ENCODE results near the gene ATP10B.
"Not testable (repeated sequence)": the region's sequence is repeated elsewhere in the genome, so short reads cannot be mapped to it uniquely, and the experiment has no call there.

ATP10B gene, protein sequence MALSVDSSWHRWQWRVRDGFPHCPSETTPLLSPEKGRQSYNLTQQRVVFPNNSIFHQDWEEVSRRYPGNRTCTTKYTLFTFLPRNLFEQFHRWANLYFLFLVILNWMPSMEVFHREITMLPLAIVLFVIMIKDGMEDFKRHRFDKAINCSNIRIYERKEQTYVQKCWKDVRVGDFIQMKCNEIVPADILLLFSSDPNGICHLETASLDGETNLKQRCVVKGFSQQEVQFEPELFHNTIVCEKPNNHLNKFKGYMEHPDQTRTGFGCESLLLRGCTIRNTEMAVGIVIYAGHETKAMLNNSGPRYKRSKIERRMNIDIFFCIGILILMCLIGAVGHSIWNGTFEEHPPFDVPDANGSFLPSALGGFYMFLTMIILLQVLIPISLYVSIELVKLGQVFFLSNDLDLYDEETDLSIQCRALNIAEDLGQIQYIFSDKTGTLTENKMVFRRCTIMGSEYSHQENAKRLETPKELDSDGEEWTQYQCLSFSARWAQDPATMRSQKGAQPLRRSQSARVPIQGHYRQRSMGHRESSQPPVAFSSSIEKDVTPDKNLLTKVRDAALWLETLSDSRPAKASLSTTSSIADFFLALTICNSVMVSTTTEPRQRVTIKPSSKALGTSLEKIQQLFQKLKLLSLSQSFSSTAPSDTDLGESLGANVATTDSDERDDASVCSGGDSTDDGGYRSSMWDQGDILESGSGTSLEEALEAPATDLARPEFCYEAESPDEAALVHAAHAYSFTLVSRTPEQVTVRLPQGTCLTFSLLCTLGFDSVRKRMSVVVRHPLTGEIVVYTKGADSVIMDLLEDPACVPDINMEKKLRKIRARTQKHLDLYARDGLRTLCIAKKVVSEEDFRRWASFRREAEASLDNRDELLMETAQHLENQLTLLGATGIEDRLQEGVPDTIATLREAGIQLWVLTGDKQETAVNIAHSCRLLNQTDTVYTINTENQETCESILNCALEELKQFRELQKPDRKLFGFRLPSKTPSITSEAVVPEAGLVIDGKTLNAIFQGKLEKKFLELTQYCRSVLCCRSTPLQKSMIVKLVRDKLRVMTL (N-terminal part only)

DNA sequence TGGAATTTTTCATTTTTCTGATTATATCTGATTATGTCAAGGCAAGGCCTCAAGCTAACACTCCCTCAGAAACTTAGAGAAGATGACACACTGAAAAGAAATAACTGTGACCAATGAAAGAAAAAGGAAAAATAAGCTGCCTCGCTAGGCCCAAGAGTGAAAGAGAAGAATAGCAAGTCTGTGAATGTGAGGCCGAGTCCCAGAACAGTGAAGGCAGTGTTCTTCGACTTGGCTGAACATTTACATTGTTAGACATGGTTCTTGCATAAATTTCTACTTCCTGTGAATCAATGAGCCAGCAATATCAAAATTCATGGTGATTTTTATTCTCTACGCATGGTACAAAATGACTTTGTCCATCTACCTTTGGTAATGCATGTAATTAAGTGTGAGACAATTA, at the start of gene ATP10B:
TSS of gene ATP10B (minus strand) at position 163 of the 400 bp plus-strand sequence. CDS start 164,137 bp downstream, outside the sequence.
- TF ChIP-seq, protein P1, sequence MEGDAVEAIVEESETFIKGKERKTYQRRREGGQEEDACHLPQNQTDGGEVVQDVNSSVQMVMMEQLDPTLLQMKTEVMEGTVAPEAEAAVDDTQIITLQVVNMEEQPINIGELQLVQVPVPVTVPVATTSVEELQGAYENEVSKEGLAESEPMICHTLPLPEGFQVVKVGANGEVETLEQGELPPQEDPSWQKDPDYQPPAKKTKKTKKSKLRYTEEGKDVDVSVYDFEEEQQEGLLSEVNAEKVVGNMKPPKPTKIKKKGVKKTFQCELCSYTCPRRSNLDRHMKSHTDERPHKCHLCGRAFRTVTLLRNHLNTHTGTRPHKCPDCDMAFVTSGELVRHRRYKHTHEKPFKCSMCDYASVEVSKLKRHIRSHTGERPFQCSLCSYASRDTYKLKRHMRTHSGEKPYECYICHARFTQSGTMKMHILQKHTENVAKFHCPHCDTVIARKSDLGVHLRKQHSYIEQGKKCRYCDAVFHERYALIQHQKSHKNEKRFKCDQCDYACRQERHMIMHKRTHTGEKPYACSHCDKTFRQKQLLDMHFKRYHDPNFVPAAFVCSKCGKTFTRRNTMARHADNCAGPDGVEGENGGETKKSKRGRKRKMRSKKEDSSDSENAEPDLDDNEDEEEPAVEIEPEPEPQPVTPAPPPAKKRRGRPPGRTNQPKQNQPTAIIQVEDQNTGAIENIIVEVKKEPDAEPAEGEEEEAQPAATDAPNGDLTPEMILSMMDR (IDR thresholded peaks at IDR 0.05; ENCODE audit: low read depth, low read length): no peak
- Histone ChIP-seq H3K4me3 (ENCODE audit: low read depth, low read length) (no peak within 1 kb of the TSS), H3K36me3 (no peaks in the 10 kb centered on the region), H3K27me3 (ENCODE audit: insufficient read depth, low read depth, severe bottlenecking) (peaks cover 48% of the 10 kb centered on the region), H3K27ac (no peak within 1 kb of the TSS), H3K9me3 (ENCODE audit: severe bottlenecking) (peaks cover 2% of the 10 kb centered on the region)
- DNase-seq: no peak

DNA sequence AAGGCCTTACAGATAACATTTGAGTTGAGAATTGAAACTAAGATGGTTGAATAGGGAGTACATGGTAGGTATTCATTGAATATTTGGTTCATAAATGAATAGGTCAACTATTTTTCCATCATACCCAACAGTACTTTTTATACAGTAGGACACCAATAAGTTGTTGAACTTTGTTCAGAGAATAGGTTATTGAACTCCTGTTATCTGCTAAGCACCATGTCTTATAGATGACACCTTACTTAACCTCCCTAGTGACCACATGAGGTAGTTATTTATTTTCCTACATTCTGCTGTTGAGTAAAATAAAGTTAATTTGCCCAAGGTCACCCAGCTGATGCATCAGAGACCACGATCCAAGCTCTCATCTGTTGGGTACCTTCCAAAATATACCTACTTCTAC, 49.6 kb upstream of the ATP10B start:
- no peak for DNase-seq
- Histone ChIP-seq H3K9me3 (ENCODE audit: severe bottlenecking) (no peaks in the 10 kb centered on the region), H3K36me3 (no peaks in the 10 kb centered on the region), H3K27ac (no peak overlapping the region), H3K4me3 (ENCODE audit: low read depth, low read length) (no peak overlapping the region), H3K27me3 (ENCODE audit: insufficient read depth, low read depth, severe bottlenecking) (peaks cover 33% of the 10 kb centered on the region)
- TF ChIP-seq, protein P1 (IDR thresholded peaks at IDR 0.05; ENCODE audit: low read depth, low read length): no peak

DNA sequence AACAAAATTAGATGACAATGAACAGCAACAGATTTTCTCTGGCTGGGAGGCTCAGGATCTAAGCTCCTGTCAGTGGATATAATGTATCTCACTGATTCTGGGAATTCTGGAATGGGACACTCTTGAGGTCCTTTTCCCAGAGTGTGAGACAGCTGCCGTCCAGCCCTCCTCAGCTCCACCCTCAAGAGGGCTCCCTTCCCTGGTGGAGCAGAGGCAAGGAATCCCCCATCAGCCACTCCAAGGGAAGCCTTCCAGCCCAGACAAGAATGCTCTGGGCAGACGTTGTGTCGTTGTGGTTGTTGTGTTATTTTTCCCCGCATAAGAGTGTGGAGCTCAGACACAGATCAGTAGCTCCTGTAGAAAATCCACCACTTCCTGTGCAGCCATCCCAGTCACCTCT, 47.7 kb upstream of the ATP10B start:
- TF ChIP-seq, protein P1 (IDR thresholded peaks at IDR 0.05; ENCODE audit: low read depth, low read length): no peak
- no peaks in the 10 kb centered on the region for H3K36me3 ChIP-seq
- peaks cover 32% of the 10 kb centered on the region for H3K27me3 ChIP-seq (ENCODE audit: insufficient read depth, low read depth, severe bottlenecking)
- no peak overlapping the region for H3K4me3 ChIP-seq (ENCODE audit: low read depth, low read length)
- no peak overlapping the region for H3K27ac ChIP-seq
- no peaks in the 10 kb centered on the region for H3K9me3 ChIP-seq (ENCODE audit: severe bottlenecking)
- DNase-seq: no peak

DNA sequence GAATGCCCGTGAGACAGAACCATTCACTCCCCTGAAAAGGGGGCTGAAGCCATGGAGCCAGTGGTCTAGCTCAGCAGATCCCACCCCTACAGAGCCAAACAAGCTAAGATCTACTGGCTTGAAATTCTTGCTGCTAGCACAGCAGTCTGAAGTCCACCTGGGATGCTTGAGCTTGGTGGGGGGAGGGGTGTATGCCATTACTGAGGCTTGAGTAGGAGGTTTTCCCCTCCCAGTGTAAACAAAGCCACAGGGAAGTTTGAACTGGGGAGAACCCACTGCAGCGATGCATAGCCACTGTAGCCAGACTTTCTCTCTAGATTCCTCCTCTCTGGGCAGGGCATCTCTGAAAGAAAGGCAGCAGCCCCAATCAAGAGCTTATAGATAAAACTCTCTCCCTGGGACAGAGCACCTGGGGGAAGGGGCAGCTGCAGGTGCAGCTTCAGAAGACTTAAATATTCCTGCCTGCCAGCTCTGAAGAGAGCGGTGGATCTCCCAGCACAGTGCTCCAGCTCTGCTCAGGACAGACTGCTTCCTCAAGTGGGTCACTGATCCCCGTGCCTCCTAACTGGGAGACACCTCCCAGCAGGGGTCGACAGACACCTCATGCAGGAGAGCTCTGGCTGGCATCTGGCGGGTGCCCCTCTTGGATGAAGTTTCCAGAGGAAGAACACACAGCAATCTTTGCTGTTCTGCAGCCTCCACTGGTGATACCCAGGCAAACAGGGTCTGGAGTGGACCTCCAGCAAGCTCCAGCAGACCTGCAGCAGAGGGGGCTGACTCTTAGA, 41.4 kb upstream of the ATP10B start:
- H3K27me3 ChIP-seq (ENCODE audit: insufficient read depth, low read depth, severe bottlenecking): peaks cover 22% of the 10 kb centered on the region
- DNase-seq; H3K9me3 ChIP-seq (ENCODE audit: severe bottlenecking): not testable (repeated sequence)

DNA sequence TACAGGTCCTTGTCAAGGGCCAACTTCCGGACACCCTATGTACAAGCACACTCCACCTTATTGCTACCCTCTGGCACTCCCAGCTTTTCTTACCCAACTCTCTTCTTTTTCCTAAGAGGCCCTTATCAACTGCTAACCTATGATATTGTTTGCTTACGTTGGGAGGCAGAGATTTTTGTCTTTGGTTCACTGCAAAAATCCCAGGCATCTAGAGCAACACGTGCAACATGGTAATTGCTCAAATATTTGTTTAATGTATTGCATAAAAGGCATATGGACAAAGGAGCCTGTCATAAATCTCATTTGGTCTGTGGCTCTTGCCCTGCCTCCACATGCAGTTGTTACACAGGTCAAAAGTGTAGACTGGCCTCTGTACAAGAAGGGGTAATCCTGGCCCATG, 35.8 kb upstream of the ATP10B start:
- H3K36me3 ChIP-seq: no peaks in the 10 kb centered on the region
- TF ChIP-seq, protein P1 (IDR thresholded peaks at IDR 0.05; ENCODE audit: low read depth, low read length): no peak
- no peaks in the 10 kb centered on the region for H3K9me3 ChIP-seq (ENCODE audit: severe bottlenecking)
- H3K27ac ChIP-seq: no peak overlapping the region
- no peak overlapping the region for H3K4me3 ChIP-seq (ENCODE audit: low read depth, low read length)
- DNase-seq: no peak
- H3K27me3 ChIP-seq (ENCODE audit: insufficient read depth, low read depth, severe bottlenecking): peaks cover 40% of the 10 kb centered on the region

More for the DNA sequence above, 41.4 kb upstream of the ATP10B start:
- not testable (repeated sequence) for H3K4me3 ChIP-seq (ENCODE audit: low read depth, low read length); H3K36me3 ChIP-seq; H3K27ac ChIP-seq

DNA sequence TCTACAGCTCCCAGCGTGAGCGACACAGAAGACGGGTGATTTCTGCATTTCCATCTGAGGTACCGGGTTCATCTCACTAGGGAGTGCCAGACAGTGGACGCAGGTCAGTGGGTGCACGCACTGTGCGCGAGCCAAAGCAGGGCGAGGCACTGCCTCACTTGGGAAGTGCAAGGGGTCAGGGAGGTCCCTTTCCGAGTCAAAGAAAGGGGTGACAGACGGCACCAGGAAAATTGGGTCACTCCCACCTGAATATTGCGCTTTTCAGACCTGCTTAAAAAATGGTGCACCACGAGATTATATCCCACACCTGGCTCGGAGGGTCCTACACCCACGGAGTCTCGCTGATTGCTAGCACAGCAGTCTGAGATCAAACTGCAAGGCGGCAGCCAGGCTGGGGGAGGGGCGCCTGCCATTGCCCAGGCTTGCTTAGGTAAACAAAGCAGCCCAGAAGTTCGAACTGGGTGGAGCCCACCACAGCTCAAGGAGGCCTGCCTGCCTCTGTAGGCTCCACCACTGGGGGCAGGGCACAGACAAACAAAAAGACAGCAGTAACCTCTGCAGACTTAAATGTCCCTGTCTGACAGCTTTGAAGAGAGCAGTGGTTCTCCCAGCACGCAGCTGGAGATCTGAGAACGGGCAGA, 21.7 kb upstream of the ATP10B start:
- not testable (repeated sequence) for H3K36me3 ChIP-seq; DNase-seq; H3K27ac ChIP-seq; H3K9me3 ChIP-seq (ENCODE audit: severe bottlenecking); H3K4me3 ChIP-seq (ENCODE audit: low read depth, low read length)
- H3K27me3 ChIP-seq (ENCODE audit: insufficient read depth, low read depth, severe bottlenecking): peaks cover 33% of the 10 kb centered on the region

Measured in WERI-Rb-1 (cell line).